ENCODE data around the gene AHCTF1. TPM values are rescaled to one million over a fixed set of nuclear protein-coding genes. Genes with fewer than 3 reads are reported as not detected.
"Not testable (repeated sequence)": the region's sequence is repeated elsewhere in the genome, so short reads cannot be mapped to it uniquely, and the experiment has no call there.

AHCTF1 gene
- total RNA-seq, 1 donor from 2014 or later = 25.2 TPM

DNA sequence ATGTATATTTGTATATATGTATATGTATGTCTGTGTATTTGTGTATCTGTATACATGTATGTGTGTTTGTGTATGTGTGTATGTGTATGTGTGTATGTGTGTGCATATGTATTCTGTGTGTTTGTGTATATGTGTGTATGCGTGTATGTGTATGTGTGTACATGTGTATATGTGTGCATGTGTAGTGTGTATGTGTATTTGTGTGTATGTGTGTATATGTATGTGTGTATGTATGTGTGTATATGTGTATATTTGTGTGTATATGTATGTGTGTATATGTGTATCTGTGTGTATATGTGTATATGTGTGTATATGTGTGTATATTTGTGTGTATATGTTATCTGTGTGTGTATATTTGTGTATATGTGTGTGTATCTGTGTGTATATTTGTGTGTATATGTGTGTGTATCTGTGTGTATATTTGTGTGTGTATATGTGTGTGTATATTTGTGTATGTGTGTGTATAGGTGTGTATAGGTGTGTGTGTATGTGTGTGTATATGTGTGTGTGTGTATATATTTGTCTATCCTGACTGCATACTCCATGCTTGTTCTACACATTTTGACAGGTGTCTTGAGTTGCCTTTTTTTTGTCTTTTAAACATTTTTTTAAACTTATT lies 106.1 kb downstream of the AHCTF1 start:
- no peak overlapping the region for H3K27ac Mint-ChIP-seq (ENCODE audit: unreplicated experiment)
- H3K36me3 Mint-ChIP-seq (ENCODE audit: unreplicated experiment) = peaks cover 12% of the 10 kb centered on the region
- peaks cover 2% of the 10 kb centered on the region for H3K27me3 Mint-ChIP-seq (ENCODE audit: unreplicated experiment)
- no peak overlapping the region for H3K4me3 Mint-ChIP-seq (ENCODE audit: unreplicated experiment)
- DNase-seq = no peak
- H3K4me1 Mint-ChIP-seq (ENCODE audit: low read depth, unreplicated experiment) = no peaks in the 10 kb centered on the region
- TF ChIP-seq, protein P1, sequence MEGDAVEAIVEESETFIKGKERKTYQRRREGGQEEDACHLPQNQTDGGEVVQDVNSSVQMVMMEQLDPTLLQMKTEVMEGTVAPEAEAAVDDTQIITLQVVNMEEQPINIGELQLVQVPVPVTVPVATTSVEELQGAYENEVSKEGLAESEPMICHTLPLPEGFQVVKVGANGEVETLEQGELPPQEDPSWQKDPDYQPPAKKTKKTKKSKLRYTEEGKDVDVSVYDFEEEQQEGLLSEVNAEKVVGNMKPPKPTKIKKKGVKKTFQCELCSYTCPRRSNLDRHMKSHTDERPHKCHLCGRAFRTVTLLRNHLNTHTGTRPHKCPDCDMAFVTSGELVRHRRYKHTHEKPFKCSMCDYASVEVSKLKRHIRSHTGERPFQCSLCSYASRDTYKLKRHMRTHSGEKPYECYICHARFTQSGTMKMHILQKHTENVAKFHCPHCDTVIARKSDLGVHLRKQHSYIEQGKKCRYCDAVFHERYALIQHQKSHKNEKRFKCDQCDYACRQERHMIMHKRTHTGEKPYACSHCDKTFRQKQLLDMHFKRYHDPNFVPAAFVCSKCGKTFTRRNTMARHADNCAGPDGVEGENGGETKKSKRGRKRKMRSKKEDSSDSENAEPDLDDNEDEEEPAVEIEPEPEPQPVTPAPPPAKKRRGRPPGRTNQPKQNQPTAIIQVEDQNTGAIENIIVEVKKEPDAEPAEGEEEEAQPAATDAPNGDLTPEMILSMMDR (IDR thresholded peaks at IDR 0.05; ENCODE audit: partially characterized antibody, unreplicated experiment) = no peak
- H3K9me3 Mint-ChIP-seq (ENCODE audit: unreplicated experiment) = peaks cover 4% of the 10 kb centered on the region

DNA sequence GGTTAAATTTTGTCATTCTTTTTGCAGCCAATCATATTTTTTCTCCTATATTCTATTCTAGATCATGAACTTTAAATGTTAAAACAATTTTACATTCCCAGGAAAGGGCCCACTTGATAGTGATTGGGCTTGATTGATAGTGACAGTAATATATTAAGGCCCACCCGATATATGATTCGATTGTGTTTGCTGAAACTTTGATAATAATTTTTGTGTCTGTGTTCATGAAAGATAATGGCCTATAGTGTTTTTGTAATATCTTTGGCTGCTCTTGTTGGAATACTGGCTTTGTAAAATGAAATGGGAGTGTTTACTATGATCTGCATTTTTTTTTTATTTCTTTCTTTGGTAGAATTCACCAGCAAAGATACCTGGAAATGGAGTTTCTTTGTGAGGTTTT lies 107.2 kb downstream of the AHCTF1 start:
- DNase-seq = no peak
- no peaks in the 10 kb centered on the region for H3K4me1 Mint-ChIP-seq (ENCODE audit: low read depth, unreplicated experiment)
- no peak overlapping the region for H3K4me3 Mint-ChIP-seq (ENCODE audit: unreplicated experiment)
- TF ChIP-seq, protein P1 (IDR thresholded peaks at IDR 0.05; ENCODE audit: partially characterized antibody, unreplicated experiment) = no peak
- H3K36me3 Mint-ChIP-seq (ENCODE audit: unreplicated experiment) = peaks cover 8% of the 10 kb centered on the region
- no peak overlapping the region for H3K27ac Mint-ChIP-seq (ENCODE audit: unreplicated experiment)
- peaks cover 2% of the 10 kb centered on the region for H3K27me3 Mint-ChIP-seq (ENCODE audit: unreplicated experiment)
- peaks cover 4% of the 10 kb centered on the region for H3K9me3 Mint-ChIP-seq (ENCODE audit: unreplicated experiment)

DNA sequence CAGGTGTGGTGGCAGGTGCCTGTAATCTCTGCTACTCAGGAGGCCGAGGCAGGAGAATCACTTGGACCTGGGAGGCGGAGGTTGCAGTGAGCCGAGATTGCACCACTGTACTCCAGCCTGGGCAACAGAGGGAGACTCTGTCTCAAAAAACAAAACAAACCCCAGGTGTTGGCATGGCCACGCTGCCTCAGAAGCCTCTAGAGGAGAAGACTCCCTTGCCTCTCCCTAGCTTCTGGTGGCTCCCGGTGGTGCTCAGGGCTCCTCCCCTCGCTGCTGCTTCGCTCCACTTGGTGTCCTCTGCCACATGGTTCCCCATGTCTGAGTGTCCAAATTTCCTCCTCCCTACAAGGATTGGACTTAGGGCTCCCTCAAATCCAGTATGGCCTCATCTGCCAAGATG lies 109.6 kb downstream of the AHCTF1 start:
- H3K27me3 Mint-ChIP-seq (ENCODE audit: unreplicated experiment); H3K36me3 Mint-ChIP-seq (ENCODE audit: unreplicated experiment); H3K9me3 Mint-ChIP-seq (ENCODE audit: unreplicated experiment); H3K27ac Mint-ChIP-seq (ENCODE audit: unreplicated experiment); DNase-seq; H3K4me1 Mint-ChIP-seq (ENCODE audit: low read depth, unreplicated experiment); H3K4me3 Mint-ChIP-seq (ENCODE audit: unreplicated experiment): not testable (repeated sequence)

DNA sequence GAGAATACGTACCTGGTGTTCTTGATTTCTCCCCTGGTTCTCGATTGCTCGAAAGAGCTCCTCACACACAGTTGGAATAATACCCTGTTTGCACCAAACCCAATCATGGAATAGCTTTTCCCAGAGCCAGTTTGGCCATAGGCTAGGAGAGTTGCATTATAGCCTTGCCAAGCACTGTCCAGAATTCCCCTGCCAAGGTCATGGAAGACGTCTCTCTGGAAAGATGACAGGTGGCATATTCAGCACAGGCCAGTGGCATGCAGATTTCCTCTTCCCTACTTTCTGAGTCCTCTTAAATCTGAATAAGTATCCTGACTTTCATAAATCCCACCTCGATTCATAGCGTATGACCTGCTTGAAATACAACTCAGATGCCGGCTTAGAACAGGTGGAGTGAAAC lies 111.1 kb downstream of the AHCTF1 start:
- Mint-ChIP-seq H3K4me1 (ENCODE audit: low read depth, unreplicated experiment) (no peaks in the 10 kb centered on the region), H3K27ac (ENCODE audit: unreplicated experiment) (no peak overlapping the region), H3K36me3 (ENCODE audit: unreplicated experiment) (no peaks in the 10 kb centered on the region), H3K4me3 (ENCODE audit: unreplicated experiment) (no peak overlapping the region), H3K27me3 (ENCODE audit: unreplicated experiment) (no peaks in the 10 kb centered on the region), H3K9me3 (ENCODE audit: unreplicated experiment) (no peaks in the 10 kb centered on the region)
- TF ChIP-seq, protein P1 (IDR thresholded peaks at IDR 0.05; ENCODE audit: partially characterized antibody, unreplicated experiment) = no peak
- no peak for DNase-seq

DNA sequence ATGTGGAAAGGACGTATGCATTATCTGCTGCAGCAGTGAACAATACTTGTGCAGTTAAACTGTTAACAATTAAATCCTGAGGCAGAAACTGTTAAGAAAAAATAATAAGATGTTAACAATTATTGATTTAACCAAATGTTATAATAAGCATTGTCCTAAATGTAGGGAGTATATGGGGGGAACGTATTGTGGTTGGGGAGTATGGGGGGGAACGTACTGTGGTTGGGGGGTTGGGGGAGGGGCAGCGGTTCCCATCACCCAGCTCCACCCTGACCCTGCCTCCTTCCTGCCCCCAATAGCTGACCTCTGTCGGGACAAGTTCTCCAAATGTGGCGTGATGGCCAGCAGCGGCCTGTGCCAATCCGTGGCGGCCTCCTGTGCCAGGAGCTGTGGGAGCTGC lies 114.0 kb downstream of the AHCTF1 start:
- H3K4me1 Mint-ChIP-seq (ENCODE audit: low read depth, unreplicated experiment); H3K36me3 Mint-ChIP-seq (ENCODE audit: unreplicated experiment); DNase-seq; H3K27me3 Mint-ChIP-seq (ENCODE audit: unreplicated experiment); H3K4me3 Mint-ChIP-seq (ENCODE audit: unreplicated experiment); H3K27ac Mint-ChIP-seq (ENCODE audit: unreplicated experiment); H3K9me3 Mint-ChIP-seq (ENCODE audit: unreplicated experiment): not testable (repeated sequence)

DNA sequence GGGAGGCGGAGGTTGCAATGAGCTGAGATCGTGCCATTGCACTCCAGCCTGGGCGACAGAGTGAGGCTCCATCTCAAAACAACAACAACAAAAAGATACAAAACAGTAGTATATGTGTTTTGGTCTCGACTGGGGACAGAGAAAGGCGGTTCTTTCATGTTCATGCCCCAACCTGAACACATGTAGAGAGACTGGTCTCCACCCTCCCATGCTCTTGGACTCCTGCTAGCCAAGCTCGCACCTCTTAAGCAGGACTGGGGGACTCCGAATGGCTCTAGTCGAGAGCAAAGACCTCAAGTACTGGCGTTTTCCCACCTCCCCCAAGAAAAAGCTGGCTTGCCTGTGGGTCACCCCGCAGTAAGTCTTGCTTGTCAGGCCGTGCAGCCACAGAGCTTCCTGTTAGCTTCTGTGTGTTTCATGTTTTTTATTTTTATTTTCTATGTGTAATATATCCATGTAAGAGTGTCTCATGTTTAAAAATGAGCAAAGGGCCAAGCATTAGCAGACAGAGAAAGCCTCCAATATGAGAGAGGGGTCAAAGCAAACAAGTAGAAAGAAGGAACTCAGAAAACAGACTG lies 116.0 kb downstream of the AHCTF1 start:
- no peaks in the 10 kb centered on the region for H3K27me3 Mint-ChIP-seq (ENCODE audit: unreplicated experiment)
- no peak overlapping the region for H3K4me3 Mint-ChIP-seq (ENCODE audit: unreplicated experiment)
- TF ChIP-seq, protein P1 (IDR thresholded peaks at IDR 0.05; ENCODE audit: partially characterized antibody, unreplicated experiment) = no peak
- H3K4me1 Mint-ChIP-seq (ENCODE audit: low read depth, unreplicated experiment) = no peaks in the 10 kb centered on the region
- DNase-seq = no peak
- H3K27ac Mint-ChIP-seq (ENCODE audit: unreplicated experiment) = no peak overlapping the region
- H3K9me3 Mint-ChIP-seq (ENCODE audit: unreplicated experiment) = no peaks in the 10 kb centered on the region
- H3K36me3 Mint-ChIP-seq (ENCODE audit: unreplicated experiment) = no peaks in the 10 kb centered on the region
